H1 (cell line): Measurements from ENCODE around the gene XPNPEP1. TPM values are rescaled to one million over a fixed set of nuclear protein-coding genes. Genes with fewer than 3 reads are reported as not detected.

ENCODE experiments used
- CTCF ChIA-PET: fragments of 300-600 bp; sonication (Branson Sonifier 250); formaldehyde crosslinking; loops from one replicate; lab custom pipeline; 2021; ENCODE audit not compliant: partially characterized antibody; lab: Charles Lee
- POLR2A ChIA-PET: fragments of 300-600 bp; sonication (Branson Sonifier 250); formaldehyde crosslinking; loops from one replicate; lab custom pipeline; 2021; ENCODE audit warnings: inconsistent platforms; ENCODE audit not compliant: partially characterized antibody; lab: Charles Lee
- DNase-seq, 2 experiments: peaks; one replicate each; pipeline versions ENCODE4 v3.0.0 to v3.0.0-alpha.2; 2010 to 2022; ENCODE audit warnings: low spot score in 2 of 2, low read depth in 1 of 2, mixed read lengths in 1 of 2
- FAIRE-seq: peaks from 2 replicates; lab custom pipeline; 2011; peaks lifted over from hg19 to GRCh38; lab: Jason Lieb, UNC
- H2AFZ ChIP-seq: 2 replicates; pipeline ENCODE4 v1.8.1; 2012; ENCODE audit warnings: low read length, inconsistent platforms
- H2AK5ac ChIP-seq: 2 replicates; pipeline ENCODE4 v1.6.1; 2013; ENCODE audit warnings: low read depth, low read length
- H2BK120ac ChIP-seq: replicated peaks from 2 replicates; pipeline ENCODE3; 2013; ENCODE audit warnings: low read depth, low read length, inconsistent platforms
- H2BK12ac ChIP-seq: 2 replicates; pipeline ENCODE4 v1.6.1; 2013; ENCODE audit warnings: low read depth, low read length
- H2BK15ac ChIP-seq: 2 replicates; pipeline ENCODE4 v1.6.1; 2013; ENCODE audit warnings: low read length
- H2BK20ac ChIP-seq: 2 replicates; pipeline ENCODE4 v1.6.1; 2013; ENCODE audit warnings: low read length
- H2BK5ac ChIP-seq: 2 replicates; pipeline ENCODE4 v1.6.1; 2013; ENCODE audit warnings: low read depth, low read length
- H3K14ac ChIP-seq: 2 replicates; pipeline ENCODE4 v1.6.1; 2013; ENCODE audit warnings: inconsistent platforms; ENCODE audit not compliant: insufficient read length
- H3K18ac ChIP-seq: 2 replicates; pipeline ENCODE4 v1.6.1; 2013; ENCODE audit warnings: low read length; ENCODE audit errors: extremely low read depth
- H3K23ac ChIP-seq: 2 replicates; pipeline ENCODE4 v1.6.1; 2013; ENCODE audit warnings: inconsistent platforms; ENCODE audit not compliant: insufficient read length
- H3K23me2 ChIP-seq: 2 replicates; pipeline ENCODE4 v1.6.1; 2013; ENCODE audit warnings: low read depth, low read length
- H3K27ac ChIP-seq: 2 replicates; pipeline ENCODE4 v1.6.1; 2011; ENCODE audit warnings: low read depth, low read length, inconsistent platforms
- H3K27me3 ChIP-seq, 4 experiments: replicated peaks in 1 of 4; 1 replicate in 1 of 4; 2 replicates in 3 of 4; pipeline versions ENCODE4 v1.6.1 to v1.8.1; 2011 to 2013; ENCODE audit warnings: low read length in 3 of 4, mild to moderate bottlenecking in 3 of 4, inconsistent platforms in 2 of 4, mixed read lengths in 2 of 4, moderate library complexity in 1 of 4; ENCODE audit not compliant: control insufficient read depth in 3 of 4, insufficient read depth in 3 of 4; ENCODE audit errors: extremely low read depth in 1 of 4
- H3K36me3 ChIP-seq, 4 experiments: 2 replicates each; pipeline versions ENCODE4 v1.6.1 to v1.8.1; 2011 to 2013; ENCODE audit warnings: mild to moderate bottlenecking in 4 of 4, low read length in 3 of 4, moderate library complexity in 2 of 4, control low read depth in 1 of 4, inconsistent platforms in 1 of 4; ENCODE audit not compliant: insufficient read depth in 4 of 4, control insufficient read depth in 2 of 4
- H3K4ac ChIP-seq: replicated peaks from 2 replicates; pipeline ENCODE3; 2013; ENCODE audit warnings: low read length, low read depth, mixed read lengths, inconsistent platforms; ENCODE audit not compliant: insufficient read length
- H3K4me1 ChIP-seq, 4 experiments: replicated peaks in 1 of 4; 1 replicate in 1 of 4; 2 replicates in 3 of 4; pipeline versions ENCODE4 v1.6.1 to v1.8.1; 2011 to 2013; ENCODE audit warnings: low read length in 3 of 4, inconsistent platforms in 2 of 4, mixed read lengths in 1 of 4; ENCODE audit not compliant: insufficient read depth in 4 of 4, control insufficient read depth in 3 of 4
- H3K4me2 ChIP-seq, 2 experiments: 2 replicates each; pipeline versions ENCODE4 v1.6.1 to v1.8.1; 2011 to 2013; ENCODE audit warnings: low read depth in 2 of 2, low read length in 2 of 2, control low read depth in 1 of 2, inconsistent platforms in 1 of 2, mild to moderate bottlenecking in 1 of 2; ENCODE audit not compliant: insufficient read depth in 1 of 2
- H3K4me3 ChIP-seq, 4 experiments: fragments of 200-600, 300-600 bp in 1 of 4; sonication (generic), shearing (Covaris generic), sonication (Bioruptor Twin) in 1 of 4; 2 replicates each; pipeline versions ENCODE4 v1.5.1 to v1.8.1; 2011 to 2016; ENCODE audit warnings: low read length in 4 of 4, low read depth in 3 of 4, control low read depth in 2 of 4, inconsistent platforms in 2 of 4, mild to moderate bottlenecking in 2 of 4, mixed read lengths in 1 of 4, moderate library complexity in 1 of 4; ENCODE audit not compliant: insufficient read depth in 2 of 4; ENCODE audit errors: extremely low read depth in 1 of 4
- H3K56ac ChIP-seq: replicated peaks from 2 replicates; pipeline ENCODE3; 2013; ENCODE audit warnings: low read depth, mild to moderate bottlenecking, mixed read lengths, low read length, inconsistent platforms; ENCODE audit not compliant: insufficient read length
- H3K79me1 ChIP-seq: 2 replicates; pipeline ENCODE4 v1.6.1; 2013; ENCODE audit warnings: low read depth, low read length, control low read depth
- H3K79me2 ChIP-seq, 2 experiments: 2 replicates each; pipeline versions ENCODE4 v1.6.1 to v1.8.1; 2012 to 2013; ENCODE audit warnings: low read length in 2 of 2, mild to moderate bottlenecking in 2 of 2, inconsistent platforms in 1 of 2; ENCODE audit not compliant: insufficient read depth in 2 of 2, control insufficient read depth in 1 of 2
- H3K9ac ChIP-seq, 4 experiments: replicated peaks in 1 of 4; 1 replicate in 1 of 4; 2 replicates in 3 of 4; pipeline versions ENCODE4 v1.6.1 to v1.8.1; 2011 to 2013; ENCODE audit warnings: low read depth in 3 of 4, low read length in 3 of 4, control low read depth in 2 of 4, mild to moderate bottlenecking in 2 of 4, moderate library complexity in 2 of 4, inconsistent platforms in 1 of 4; ENCODE audit errors: extremely low read depth in 1 of 4
- H3K9me3 ChIP-seq, 2 experiments: 2 replicates each; pipeline versions ENCODE4 v1.6.1 to v1.8.1; 2012 to 2013; ENCODE audit warnings: mild to moderate bottlenecking in 2 of 2, moderate library complexity in 2 of 2, control low read depth in 1 of 2, inconsistent platforms in 1 of 2, low read depth in 1 of 2, low read length in 1 of 2, mixed read lengths in 1 of 2; ENCODE audit not compliant: insufficient read depth in 2 of 2
- H4K20me1 ChIP-seq, 2 experiments: replicated peaks in 1 of 2; 2 replicates each; pipeline versions ENCODE3 to v1.8.1; 2011 to 2013; ENCODE audit warnings: inconsistent platforms in 2 of 2, low read length in 2 of 2, mild to moderate bottlenecking in 1 of 2; ENCODE audit not compliant: insufficient read depth in 2 of 2, control insufficient read depth in 1 of 2
- H4K5ac ChIP-seq: 2 replicates; pipeline ENCODE4 v1.6.1; 2013; ENCODE audit warnings: low read length, low read depth, mixed read lengths, inconsistent platforms; ENCODE audit not compliant: insufficient read length
- H4K8ac ChIP-seq: 2 replicates; pipeline ENCODE4 v1.8.0; 2013; ENCODE audit warnings: mild to moderate bottlenecking, moderate library complexity, low read length, inconsistent platforms; ENCODE audit not compliant: insufficient read depth; ENCODE audit errors: extremely low read depth
- H4K91ac ChIP-seq: replicated peaks from 2 replicates; pipeline ENCODE3; 2013; ENCODE audit warnings: low read length, mixed read lengths, inconsistent platforms; ENCODE audit not compliant: insufficient read length
- CTBP2 ChIP-seq: IDR thresholded peaks from 2 replicates; pipeline ENCODE4 v1.7.0; 2011; ENCODE audit warnings: borderline replicate concordance, mild to moderate bottlenecking, moderate library complexity, mixed read lengths, low read length; ENCODE audit not compliant: insufficient read depth, insufficient read length
- RBBP5 ChIP-seq: IDR thresholded peaks from 2 replicates; pipeline ENCODE4 v1.7.1; 2012; ENCODE audit warnings: low read depth, mild to moderate bottlenecking, inconsistent platforms, low read length, moderate library complexity, borderline replicate concordance
- RFX5 ChIP-seq: IDR thresholded peaks from 2 replicates; pipeline ENCODE4 v1.6.1; 2011; ENCODE audit warnings: low read depth, low read length, improper control_type of control experiment, borderline replicate concordance
- RXRA ChIP-seq: IDR thresholded peaks from 2 replicates; pipeline ENCODE4 v1.6.1; 2011; ENCODE audit warnings: low read depth, mild to moderate bottlenecking, low read length, moderate library complexity; ENCODE audit not compliant: insufficient read depth
- SAP30 ChIP-seq: fragments of 300-600 bp; sonication (generic); IDR thresholded peaks from 2 replicates; pipeline ENCODE4 v1.7.1; 2012; ENCODE audit warnings: low read length, moderate library complexity, mild to moderate bottlenecking, inconsistent platforms; ENCODE audit not compliant: insufficient read depth, insufficient replicate concordance
- USF2 ChIP-seq: IDR thresholded peaks from 2 replicates; pipeline ENCODE4 v1.6.1; 2011; ENCODE audit warnings: low read length, improper control_type of control experiment
- WGBS, 2 experiments: shearing (Covaris generic) in 1 of 2; methylation state at CpG; one replicate each; pipeline versions ENCODE4 v1.1.6 to v1.1.7; 2013 to 2015; ENCODE audit warnings: low lambda C conversion rate in 2 of 2, mixed read lengths in 2 of 2, inconsistent platforms in 1 of 2, low coverage in 1 of 2, missing lambda C conversion rate in 1 of 2; ENCODE audit not compliant: insufficient replicate concordance in 2 of 2, insufficient coverage in 1 of 2, insufficient read length in 1 of 2; ENCODE audit errors: extremely low coverage in 1 of 2, missing lambda C conversion rate in 1 of 2; 5-methylcytosine and 5-hydroxymethylcytosine counted together
- polyA plus RNA-seq, 7 experiments: library from polyadenylated mRNA; depleted of rRNA in 3 of 7; stranded (reverse) in 5 of 7; unstranded in 2 of 7; fragments of >200 nt in 5 of 7; fragments of 200-250 nt in 2 of 7; gene quantifications; 1 replicate in 5 of 7; 2 replicates in 1 of 7; 4 replicates in 1 of 7; pipeline versions ENCODE4 v1.2.1 to v1.2.3, GENCODE V29; 2011 to 2013; ENCODE audit warnings: missing spikeins in 2 of 7, mixed read lengths in 2 of 7
- total RNA-seq: library from RNA; stranded (reverse); fragmentation: NEBNext Ultra II Directional; extraction: Animal tissue kit (Norgen Biotek cat#: 25700); gene quantifications from 2 replicates; pipeline ENCODE4 v1.2.1, GENCODE V29; 2021
- TF ChIP-seq, protein P1 (sequence below): IDR thresholded peaks from 2 replicates; pipeline ENCODE4 v1.6.1; 2012; ENCODE audit warnings: inconsistent platforms

Gene XPNPEP1
- total and polyA plus RNA-seq, 2 of the 8 experiments (the other 6 are each of a cell fraction or from before 2014, with no cell fraction given) = 61.1 to 201 TPM

DNA sequence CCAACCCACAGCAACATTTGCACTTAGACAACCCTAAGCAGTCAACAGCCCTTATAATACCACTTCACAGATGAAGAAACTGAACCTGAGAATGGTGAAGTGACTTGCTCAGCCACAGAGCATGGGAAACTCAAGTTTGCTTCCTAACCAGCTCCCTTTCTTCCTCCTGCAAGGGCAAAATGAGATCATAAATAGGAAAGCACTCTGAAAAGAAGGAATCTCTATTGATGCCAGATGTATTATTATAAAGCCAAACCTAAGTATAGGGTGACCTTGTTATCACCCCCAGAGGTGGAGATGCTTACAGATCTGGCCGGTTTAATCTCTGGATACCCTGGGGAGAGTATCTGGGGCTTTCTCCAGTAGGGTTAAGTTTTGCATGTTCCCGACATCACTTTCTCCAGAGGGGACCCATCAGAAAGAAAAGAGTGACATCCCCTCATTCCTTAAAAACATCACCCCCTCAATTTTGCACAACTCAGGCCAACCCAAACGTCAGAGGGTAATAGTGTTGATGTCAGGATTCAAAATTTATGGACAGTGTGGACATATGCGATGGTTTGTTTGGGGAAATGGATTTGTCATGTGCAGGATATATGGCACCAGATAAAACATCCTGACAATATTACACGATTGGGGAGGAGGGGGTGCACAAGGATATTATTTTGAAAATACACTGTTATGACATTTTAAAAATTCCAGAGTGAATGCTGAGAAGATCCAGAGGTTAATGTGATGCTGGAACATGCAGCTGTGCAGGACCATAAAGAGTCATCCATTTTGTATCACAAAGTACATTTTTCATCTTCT is 24.0 kb upstream of the XPNPEP1 start:
- Histone ChIP-seq H2BK120ac (no peak overlapping the region), H2BK5ac (no peak overlapping the region), H4K20me1 (no peaks in the 10 kb centered on the region), H3K56ac (no peak overlapping the region), H3K79me1 (no peaks in the 10 kb centered on the region), H3K9me3 (no peaks in the 10 kb centered on the region), H3K36me3 (no peaks in the 10 kb centered on the region), H3K27me3 (no peaks in the 10 kb centered on the region), H4K8ac (no peak overlapping the region), H3K4me3 (no peak overlapping the region), H3K4me1 (no peaks in the 10 kb centered on the region), H3K27ac (no peak overlapping the region), H4K91ac (no peak overlapping the region), H3K4me2 (no peak overlapping the region), H3K4ac (no peak overlapping the region), H2BK20ac (no peak overlapping the region), H4K5ac (no peak overlapping the region), H3K79me2 (no peaks in the 10 kb centered on the region), H3K14ac (no peak overlapping the region), H2BK15ac (no peak overlapping the region), H3K23me2 (no peaks in the 10 kb centered on the region), H3K18ac (no peak overlapping the region), H3K9ac (no peak overlapping the region), H2AFZ (no peak overlapping the region), H2AK5ac (no peak overlapping the region), H2BK12ac (no peak overlapping the region), H3K23ac (no peak overlapping the region)
- WGBS, 2 experiments = 86% methylated on average over 5 of the region's 5 CpGs; no CpG with 5 or more reads in 1 of the 2 experiments
- CTCF ChIA-PET = interaction anchor here (0.6 to 0.9 kb wide), 3 partner anchors 9 to 29 kb away, joined by 3 to 4 read pairs (median 4); no protein-coding TSS in a partner anchor
- POLR2A ChIA-PET = interaction anchor here (1.0 kb wide), 1 partner anchor 13 kb away, joined by 4 read pairs; no protein-coding TSS in a partner anchor
- no peak for DNase-seq
- FAIRE-seq = no peak
- no peak for TF ChIP-seq CTBP2
- TF ChIP-seq, protein P1, sequence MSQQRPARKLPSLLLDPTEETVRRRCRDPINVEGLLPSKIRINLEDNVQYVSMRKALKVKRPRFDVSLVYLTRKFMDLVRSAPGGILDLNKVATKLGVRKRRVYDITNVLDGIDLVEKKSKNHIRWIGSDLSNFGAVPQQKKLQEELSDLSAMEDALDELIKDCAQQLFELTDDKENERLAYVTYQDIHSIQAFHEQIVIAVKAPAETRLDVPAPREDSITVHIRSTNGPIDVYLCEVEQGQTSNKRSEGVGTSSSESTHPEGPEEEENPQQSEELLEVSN = no peak
- TF ChIP-seq RXRA = no peak
- no peak for TF ChIP-seq RBBP5
- no peak for TF ChIP-seq RFX5
- TF ChIP-seq SAP30 = no peak
- TF ChIP-seq USF2 = no peak
